GM08714 (cell line): ENCODE measurements around the gene CGNL1.

ENCODE experiments used
- H3K4me3 ChIP-seq: fragments of 200-500 bp; sonication (Bioruptor generic); 2 replicates; pipeline ENCODE4 v1.5.1; 2014; ENCODE audit warnings: mild to moderate bottlenecking, low read length, inconsistent platforms
- ZNF274 ChIP-seq: IDR thresholded peaks from 2 replicates; pipeline ENCODE4 v1.6.1; 2012; ENCODE audit warnings: mild to moderate bottlenecking, low read depth, low read length

CGNL1 gene

GRCh38 chr15:57418635-57419034 lies 42.3 kb downstream of the CGNL1 start:
- TF ChIP-seq ZNF274 = no peak
- H3K4me3 ChIP-seq = no peak overlapping the region

GRCh38 chr15:57419335-57419734 lies 43.0 kb downstream of the CGNL1 start:
- no peak for TF ChIP-seq ZNF274
- no peak overlapping the region for H3K4me3 ChIP-seq

DNA sequence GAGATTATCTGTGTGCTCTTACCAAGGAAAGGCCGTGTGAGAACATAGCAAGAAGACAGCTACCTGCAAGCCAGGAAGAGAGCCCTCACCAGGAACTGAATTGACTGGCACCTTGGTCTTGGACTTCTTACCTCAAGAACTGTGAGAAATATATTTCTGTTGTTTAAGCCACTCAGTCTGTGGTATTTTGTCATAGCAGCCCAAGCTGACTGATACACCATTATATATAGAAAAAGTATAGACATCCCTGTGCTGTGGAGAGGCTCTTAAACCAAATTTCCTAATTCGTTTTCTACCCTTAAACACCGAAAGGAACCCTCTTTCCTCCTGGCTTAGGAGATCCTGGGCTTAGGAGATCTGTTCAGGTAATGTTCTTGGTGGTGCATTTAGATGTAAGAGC lies 44.8 kb downstream of the CGNL1 start:
- H3K4me3 ChIP-seq = no peak overlapping the region
- no peak for TF ChIP-seq ZNF274

- TF ChIP-seq ZNF274 = no peak
- no peak overlapping the region; the same call in 1 of the 2 replicates for H3K4me3 ChIP-seq
These were observed 45.2 kb downstream of the CGNL1 start for GRCh38 chr15:57421551-57421950.

DNA sequence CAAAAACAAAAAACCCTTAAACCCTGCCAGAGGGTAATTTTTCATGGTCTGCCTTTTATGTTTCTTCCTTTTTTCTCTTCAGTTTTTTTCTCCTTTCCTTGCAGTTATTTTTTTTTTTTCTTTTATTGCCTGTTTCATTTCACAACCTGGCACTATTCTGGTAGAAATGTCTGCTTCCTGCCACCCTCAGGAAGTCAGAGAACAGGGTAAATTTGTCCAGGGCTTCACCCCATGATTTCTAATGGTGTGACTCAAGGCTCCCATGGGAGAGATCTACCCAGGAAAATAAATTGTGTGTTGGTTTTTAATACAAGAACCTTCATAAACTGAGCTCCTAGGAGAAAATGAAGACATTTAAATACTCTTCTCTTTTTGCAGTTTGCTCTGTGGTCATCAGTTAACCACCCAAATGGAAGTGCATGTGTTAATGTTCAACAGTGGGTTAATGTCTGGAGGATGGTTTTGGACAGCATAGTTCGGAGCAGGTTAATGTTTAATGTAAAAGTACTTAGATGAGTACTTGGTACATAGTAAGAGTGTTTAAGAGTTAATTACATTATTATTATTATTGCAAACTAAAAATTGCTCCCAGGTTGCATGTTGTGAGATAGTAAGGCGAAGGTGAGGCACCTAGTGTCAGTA lies 45.9 kb downstream of the CGNL1 start:
- H3K4me3 ChIP-seq = no peak overlapping the region
- no peak for TF ChIP-seq ZNF274

DNA sequence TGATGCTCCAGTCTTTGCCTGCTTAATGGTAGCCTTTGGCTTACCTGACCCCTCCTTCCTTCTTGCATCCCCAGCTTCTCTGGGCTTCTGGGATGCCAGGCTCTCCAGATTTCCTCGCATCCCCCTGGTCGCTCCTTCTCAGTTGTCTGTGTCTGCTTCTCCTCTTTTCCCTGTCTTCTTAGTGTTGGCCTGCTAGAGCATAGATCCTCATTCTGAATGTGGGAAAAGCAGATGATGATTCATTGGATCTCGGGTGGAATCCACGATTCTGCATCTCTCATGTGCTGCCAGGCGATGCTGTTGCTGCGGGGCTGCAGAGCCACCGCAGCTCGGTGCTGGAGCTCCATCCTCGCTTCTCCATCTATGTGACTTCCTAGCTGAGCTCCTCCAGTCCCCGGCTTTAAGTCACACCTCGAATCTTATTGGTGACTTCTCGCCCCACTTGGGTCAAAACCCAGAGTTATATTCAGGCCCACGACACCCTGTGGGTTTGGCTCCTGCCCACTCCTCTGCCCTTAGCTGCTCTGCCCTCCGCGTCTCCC lies 47.4 kb downstream of the CGNL1 start:
- no peak for TF ChIP-seq ZNF274
- H3K4me3 ChIP-seq = no peak overlapping the region

DNA sequence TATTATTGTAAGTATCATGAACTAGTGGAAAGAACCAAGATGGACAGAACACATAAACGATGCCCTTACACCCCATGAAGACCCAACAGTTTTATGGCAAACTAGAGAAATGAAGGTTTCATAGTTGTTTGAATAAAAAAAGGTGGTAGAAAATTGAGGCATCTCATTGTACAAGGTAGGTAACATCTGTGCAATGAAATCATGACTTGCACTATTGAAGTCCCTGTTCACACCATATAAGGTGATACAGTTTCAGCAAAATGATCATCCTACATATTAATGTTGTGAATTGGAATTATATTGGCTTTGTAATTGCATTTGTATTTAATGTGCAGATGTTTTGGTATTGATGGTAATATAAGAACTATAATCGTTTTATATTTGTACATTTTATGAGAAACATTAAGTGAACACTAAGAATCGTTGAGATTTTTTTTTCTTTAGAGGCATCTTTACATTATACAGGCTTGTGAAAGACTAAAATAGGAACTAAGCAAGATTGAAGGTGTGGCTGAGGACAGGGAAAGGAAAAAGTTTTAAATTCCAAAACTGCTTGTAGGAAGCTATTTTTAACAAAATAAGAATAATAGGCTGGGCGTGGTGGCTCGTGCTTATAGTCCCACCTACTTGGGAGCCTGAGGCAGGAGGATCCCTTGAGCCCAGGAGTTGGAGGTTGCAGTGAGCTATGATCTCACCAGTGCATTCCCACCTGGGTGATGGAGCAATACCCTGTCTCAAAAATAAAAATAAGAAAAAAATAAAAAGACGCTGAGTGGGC lies 48.5 kb downstream of the CGNL1 start:
- TF ChIP-seq ZNF274 = no peak
- H3K4me3 ChIP-seq = no peak overlapping the region

DNA sequence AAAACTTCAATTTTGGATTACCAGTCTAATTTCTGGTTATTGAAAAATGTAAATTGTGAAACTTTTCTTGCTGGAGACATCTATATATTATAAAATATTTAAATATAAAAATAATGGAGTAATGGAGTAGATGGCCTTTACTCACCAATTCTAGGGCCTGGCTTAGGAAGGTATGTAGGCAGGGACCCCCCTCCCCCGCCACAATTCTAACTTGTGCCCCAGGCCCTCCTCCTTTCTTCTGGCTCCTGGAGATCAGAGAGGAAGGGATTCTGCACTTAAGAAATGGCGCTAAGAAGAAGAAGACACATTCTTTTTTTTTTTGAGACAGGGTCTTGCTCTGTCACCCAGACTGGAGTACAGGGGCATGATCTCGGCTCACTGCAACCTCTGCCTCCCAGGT lies 49.5 kb downstream of the CGNL1 start:
- H3K4me3 ChIP-seq = no peak overlapping the region
- TF ChIP-seq ZNF274 = no peak

GRCh38 chr15:57427367-57427821 lies 51.1 kb downstream of the CGNL1 start:
- no peak overlapping the region for H3K4me3 ChIP-seq
- TF ChIP-seq ZNF274 = no peak

DNA sequence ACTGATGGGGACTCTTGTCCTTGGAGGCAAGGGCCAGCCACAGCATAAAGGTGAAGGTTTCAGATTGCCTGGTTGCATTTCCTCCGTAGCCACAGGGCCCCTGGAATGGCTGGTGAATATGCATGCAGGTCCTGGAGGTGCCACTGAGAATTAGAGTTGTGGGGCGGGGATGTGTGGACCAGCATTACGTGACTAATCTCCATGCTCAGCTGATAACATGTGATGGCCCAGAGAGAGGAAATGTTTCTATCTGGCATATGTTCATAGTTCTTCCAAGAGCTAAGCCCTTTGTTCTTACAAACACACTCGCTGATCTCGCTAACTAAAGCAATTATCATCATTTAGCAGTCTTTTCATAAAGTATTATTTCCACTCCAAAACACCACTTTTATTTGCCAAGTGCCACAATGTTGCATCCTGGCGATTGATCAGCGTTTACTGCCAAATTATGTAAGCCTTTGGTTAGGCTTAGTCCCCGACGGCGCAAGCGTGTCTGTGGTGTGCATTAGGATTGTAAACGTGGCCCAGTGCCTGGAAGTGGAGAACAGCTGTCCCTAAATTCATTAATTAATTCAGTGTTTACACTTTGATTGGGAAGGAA lies 55.9 kb downstream of the CGNL1 start:
- TF ChIP-seq ZNF274 = no peak
- no peak overlapping the region for H3K4me3 ChIP-seq

DNA sequence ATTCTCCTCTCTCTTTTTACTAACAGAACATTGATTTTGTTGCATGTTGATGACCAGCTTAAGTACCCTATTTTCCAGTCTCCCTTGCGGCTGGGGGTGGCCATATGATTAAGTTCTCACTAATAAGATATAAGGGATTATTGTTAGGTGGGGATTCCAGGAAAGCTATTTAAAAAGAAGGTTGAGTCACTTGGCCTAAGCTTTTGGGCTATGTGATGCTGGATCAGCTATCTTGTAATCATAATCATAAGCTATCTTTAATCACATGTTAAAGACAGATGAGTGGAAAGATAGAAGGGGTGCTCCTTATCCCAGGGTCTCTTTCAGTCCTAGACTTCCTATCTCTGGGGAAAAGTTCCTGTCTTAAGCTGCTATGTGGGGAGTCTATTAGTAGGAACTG lies 59.9 kb downstream of the CGNL1 start:
- TF ChIP-seq ZNF274 = no peak
- H3K4me3 ChIP-seq = no peak overlapping the region

GRCh38 chr15:57436961-57437360 lies 60.7 kb downstream of the CGNL1 start:
- H3K4me3 ChIP-seq = no peak overlapping the region
- TF ChIP-seq ZNF274 = no peak

DNA sequence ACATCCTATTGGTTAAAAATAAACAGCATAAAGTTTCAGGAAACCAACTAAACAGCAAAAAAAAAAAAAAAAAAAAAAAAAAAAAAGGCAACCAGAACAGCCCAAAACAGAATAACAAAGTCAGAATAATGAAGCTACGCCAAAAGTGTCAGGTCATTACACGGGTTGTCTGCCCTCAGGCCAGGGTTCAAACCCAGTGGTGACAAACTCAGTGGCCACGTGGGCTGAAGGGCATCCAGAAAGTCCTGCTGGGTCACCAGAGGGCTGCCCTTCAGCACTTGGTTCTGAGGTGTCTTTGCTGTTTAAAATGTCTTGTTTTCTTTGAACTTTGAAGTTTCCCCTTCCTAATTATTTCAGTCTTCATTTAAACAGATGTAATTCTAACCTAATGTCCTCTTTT lies 61.3 kb downstream of the CGNL1 start:
- H3K4me3 ChIP-seq = no peak overlapping the region
- TF ChIP-seq ZNF274 = no peak

DNA sequence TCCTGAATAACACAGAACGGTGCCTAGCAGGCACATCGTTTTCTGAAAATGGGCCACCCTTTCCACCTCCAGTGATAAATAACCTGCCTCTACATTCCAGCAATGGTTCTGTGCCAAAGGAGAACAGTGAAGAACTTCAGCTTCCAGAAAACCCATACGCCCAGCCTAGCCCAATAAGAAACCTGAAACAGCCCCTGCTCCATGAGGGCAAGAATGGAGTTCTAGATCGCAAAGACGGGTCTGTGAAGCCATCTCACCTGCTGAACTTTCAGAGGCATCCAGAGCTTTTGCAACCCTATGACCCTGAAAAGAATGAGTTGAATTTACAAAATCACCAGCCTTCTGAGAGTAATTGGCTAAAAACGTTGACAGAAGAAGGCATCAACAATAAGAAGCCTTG lies 61.9 kb downstream of the CGNL1 start:
- TF ChIP-seq ZNF274 = no peak
- H3K4me3 ChIP-seq = no peak overlapping the region
